ENCODE results near the gene KRT13.

KRT13 gene

GRCh38 chr17:41504246-41504977, 1.0 kb downstream of the KRT13 start:
- no peak overlapping the region for H3K4me3 ChIP-seq (ENCODE audit: low read depth, low read length)
- TF ChIP-seq CTCF (IDR thresholded peaks at IDR 0.05; ENCODE audit: insufficient read depth, low read depth, low read length, missing control alignments): no peak
- DNase-seq (ENCODE audit: low read depth): no peak

- H3K4me3 ChIP-seq (ENCODE audit: low read depth, low read length): no peak overlapping the region
- no peak for TF ChIP-seq CTCF (IDR thresholded peaks at IDR 0.05; ENCODE audit: insufficient read depth, low read depth, low read length, missing control alignments)
- DNase-seq (ENCODE audit: low read depth): no peak
Observed at GRCh38 chr17:41503202-41503601, 2.2 kb downstream of the KRT13 start.

GRCh38 chr17:41500131-41500911, 5.1 kb downstream of the KRT13 start:
- H3K4me3 ChIP-seq (ENCODE audit: low read depth, low read length): no peak overlapping the region
- no peak for DNase-seq (ENCODE audit: low read depth)
- TF ChIP-seq CTCF (IDR thresholded peaks at IDR 0.05; ENCODE audit: insufficient read depth, low read depth, low read length, missing control alignments): no peak

GRCh38 chr17:41499714-41500113, 5.7 kb downstream of the KRT13 start:
- DNase-seq (ENCODE audit: low read depth): no peak
- H3K4me3 ChIP-seq (ENCODE audit: low read depth, low read length): no peak overlapping the region
- no peak for TF ChIP-seq CTCF (IDR thresholded peaks at IDR 0.05; ENCODE audit: insufficient read depth, low read depth, low read length, missing control alignments)

- TF ChIP-seq CTCF (IDR thresholded peaks at IDR 0.05; ENCODE audit: insufficient read depth, low read depth, low read length, missing control alignments): no peak
- no peak for DNase-seq (ENCODE audit: low read depth)
- H3K4me3 ChIP-seq (ENCODE audit: low read depth, low read length): no peak overlapping the region
Observed at GRCh38 chr17:41498276-41498675, 7.1 kb downstream of the KRT13 start.

- TF ChIP-seq CTCF (IDR thresholded peaks at IDR 0.05; ENCODE audit: insufficient read depth, low read depth, low read length, missing control alignments): peak; percentile 54
- peak; percentile 77 for DNase-seq (ENCODE audit: low read depth)
- H3K4me3 ChIP-seq (ENCODE audit: low read depth, low read length): no peak overlapping the region
Observed at GRCh38 chr17:41496803-41497484, 8.5 kb downstream of the KRT13 start.
